NCI-H460 (cell line): ENCODE results near the gene NFATC2. TPM values are rescaled to one million over a fixed set of nuclear protein-coding genes. Genes with fewer than 3 reads are reported as not detected.

Source experiments
- DNase-seq: peaks from one replicate; pipeline ENCODE4 v3.0.0-alpha.2; 2016; ENCODE audit warnings: low read depth; ENCODE audit errors: extremely low read depth
- total RNA-seq: library from RNA; depleted of rRNA; stranded (reverse); fragments of >200 nt; shearing (Covaris generic); gene quantifications from 2 replicates; pipeline ENCODE4 v1.2.3, GENCODE V29; 2014

Gene NFATC2
- total RNA-seq, 1 experiment from 2014 or later, result 1.1 TPM

DNA sequence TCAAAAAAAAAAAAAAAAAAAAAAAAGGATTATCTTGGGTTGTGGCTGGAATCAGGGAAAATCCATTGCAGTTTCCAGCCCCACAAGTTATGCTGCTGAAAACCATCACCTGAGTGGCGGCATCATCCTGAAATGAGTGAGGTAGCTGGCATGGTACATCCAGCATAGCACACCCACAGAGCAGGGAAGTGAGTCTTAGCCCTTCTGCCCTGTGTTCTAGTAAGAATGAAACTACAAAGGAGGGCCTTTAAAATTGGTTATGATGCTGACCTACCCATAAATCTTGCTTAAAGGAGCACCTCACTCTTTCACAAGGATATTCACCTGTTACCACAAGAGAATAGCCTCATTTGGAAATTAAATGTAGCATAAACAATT is 119.2 kb downstream of the NFATC2 start:
- no peak for DNase-seq

DNA sequence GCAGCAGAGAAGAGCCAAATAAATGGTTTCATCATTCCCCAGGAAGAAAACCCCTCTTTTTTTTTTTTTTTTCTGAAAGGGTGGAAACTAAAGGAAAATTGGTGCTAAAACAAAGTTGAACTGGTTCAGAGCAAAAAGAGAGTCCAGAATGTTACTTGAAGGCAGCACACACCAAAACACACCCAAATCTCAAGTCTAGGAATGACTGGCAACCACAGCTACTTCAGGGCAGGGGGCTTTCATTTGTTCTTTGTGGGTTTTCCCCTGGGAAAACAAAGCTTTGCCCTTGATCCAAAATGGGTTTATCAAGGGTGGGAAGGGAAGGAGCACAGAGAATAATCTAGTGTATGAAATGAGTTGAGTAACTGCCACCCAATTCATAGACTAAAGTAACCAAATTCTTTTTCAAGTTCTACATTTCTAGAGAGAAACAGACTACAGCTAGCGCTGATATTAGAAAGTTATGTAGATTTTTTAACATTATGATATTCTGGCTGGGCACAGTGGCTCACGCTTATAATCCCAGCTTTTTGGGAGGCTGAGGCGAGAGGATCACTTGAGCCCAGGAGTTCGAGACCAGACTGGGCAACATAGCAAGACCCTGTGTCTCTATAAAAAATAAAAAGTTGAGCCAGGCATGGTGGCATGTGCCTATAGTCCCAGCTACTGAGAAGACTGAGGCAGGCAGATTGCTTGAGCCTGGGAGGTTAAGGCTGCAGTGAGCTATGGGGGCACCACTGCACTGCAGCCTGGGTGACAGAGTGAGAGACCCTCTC is 119.8 kb downstream of the NFATC2 start:
- no peak for DNase-seq

DNA sequence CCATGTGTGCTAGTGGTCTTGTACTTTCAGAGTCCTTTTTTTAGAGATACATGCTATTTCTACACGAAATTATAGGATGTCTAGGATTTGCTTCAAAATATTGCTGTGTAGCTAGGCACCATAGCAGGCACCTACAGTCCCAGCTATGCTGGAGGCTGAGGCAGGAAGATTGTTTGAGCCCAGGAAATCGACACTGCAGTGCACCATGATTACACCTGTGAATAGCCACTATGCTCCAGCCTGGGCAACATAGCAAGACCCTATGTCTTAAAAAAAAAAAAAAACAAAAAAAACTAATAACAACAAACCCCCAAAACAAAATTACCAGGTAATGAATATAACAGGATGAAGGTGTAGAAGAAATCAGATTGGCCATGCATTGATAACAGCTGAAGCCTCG is 121.7 kb downstream of the NFATC2 start:
- no peak for DNase-seq

- no peak for DNase-seq
These were observed 122.4 kb downstream of the NFATC2 start for GRCh38 chr20:51420111-51420510.

- no peak for DNase-seq
These were observed 122.9 kb downstream of the NFATC2 start for GRCh38 chr20:51419646-51420045.

GRCh38 chr20:51419231-51419630 is 123.3 kb downstream of the NFATC2 start:
- DNase-seq, result no peak

DNA sequence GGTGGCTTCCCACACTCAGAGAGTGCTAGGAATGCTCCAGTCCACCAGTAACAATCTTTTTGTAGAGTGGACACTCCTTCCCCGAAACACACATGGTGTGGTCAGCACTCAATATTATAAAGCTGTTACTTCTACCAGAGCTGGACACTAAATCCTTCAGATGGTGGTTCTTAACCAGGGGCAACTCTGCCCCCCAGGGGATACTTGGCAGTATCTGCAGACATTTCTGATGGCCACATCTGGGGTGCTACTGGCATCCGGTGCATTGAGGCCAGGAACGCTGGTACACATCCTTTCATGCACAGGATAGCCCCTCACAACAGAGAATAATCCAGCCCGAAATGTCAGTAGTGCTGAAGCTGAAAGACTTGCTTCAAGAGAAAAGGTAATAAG is 124.4 kb downstream of the NFATC2 start:
- DNase-seq, result no peak

DNA sequence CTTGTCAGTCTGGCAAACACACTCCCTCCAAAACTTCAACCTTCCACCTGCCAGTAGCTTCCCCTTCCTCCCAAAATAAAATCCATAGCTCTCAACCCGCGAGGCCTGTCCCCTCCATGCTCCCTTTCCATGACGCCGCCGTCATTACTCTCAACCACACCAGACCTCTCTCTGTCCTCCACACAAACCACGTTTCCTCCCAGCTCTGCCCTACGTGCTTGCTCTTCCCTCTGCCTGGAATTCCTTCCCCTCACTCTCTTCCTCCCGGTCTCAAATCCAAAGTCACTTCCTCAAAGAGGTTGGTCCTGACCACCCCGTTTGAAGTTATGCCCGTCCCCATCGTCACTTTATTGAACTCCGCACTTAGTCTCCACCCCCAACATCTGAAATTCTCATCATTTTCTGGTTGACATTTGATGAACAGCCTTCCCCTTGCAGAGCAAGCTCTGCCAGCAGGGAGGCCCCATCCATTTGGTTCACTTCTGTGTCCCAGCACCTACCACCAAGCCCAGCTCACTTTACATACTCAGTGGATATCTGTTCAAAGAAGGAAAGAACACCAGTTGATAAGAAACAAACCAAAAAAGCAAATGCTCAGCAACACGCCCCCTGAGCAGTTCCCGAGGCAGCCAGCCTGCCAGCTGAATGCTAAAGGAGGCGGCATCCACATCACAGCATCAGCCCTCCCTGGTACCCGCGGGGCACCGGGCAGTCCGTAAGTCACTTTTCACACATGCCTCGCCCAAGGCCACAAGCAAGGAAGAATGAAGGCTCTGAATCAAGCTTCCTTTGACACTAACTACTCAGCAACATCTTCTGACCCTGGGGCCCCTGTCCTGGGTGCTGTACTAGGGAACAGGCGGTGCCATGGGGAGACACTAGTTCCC is 125.0 kb downstream of the NFATC2 start:
- no peak for DNase-seq

- DNase-seq, result no peak
These were observed 125.8 kb downstream of the NFATC2 start for GRCh38 chr20:51416532-51417249.

GRCh38 chr20:51413857-51414256 is 128.7 kb downstream of the NFATC2 start:
- DNase-seq, result no peak

GRCh38 chr20:51412951-51413481 is 129.5 kb downstream of the NFATC2 start:
- DNase-seq, result no peak

DNA sequence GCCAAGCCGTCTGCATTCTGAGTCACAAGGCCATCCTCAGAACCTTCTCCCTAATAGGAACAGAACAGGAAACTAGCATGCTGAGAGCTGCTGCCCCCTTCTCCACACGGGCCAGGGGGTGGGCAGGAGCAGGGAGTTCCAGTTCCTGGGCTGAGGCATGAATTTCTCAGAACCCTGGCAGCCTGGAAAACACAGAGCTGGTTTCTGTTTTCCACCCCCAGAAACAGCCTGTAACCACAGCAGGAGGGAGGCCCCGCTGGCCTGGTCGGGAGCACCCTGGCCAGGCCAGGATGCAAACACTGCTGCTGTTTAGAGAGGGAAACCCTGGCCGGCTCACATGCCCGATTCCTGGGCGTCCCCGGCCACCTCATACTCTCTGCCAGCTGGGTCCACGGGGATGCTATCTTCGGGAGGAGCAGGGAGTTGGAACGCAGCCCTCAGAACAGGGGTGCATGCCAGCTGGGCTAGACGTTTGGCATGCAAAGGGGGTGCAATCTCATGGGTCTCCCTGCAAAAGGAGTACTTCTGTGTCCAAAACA is 130.1 kb downstream of the NFATC2 start:
- DNase-seq, result no peak

- no peak for DNase-seq
These were observed 130.6 kb downstream of the NFATC2 start for GRCh38 chr20:51411870-51412269.

DNA sequence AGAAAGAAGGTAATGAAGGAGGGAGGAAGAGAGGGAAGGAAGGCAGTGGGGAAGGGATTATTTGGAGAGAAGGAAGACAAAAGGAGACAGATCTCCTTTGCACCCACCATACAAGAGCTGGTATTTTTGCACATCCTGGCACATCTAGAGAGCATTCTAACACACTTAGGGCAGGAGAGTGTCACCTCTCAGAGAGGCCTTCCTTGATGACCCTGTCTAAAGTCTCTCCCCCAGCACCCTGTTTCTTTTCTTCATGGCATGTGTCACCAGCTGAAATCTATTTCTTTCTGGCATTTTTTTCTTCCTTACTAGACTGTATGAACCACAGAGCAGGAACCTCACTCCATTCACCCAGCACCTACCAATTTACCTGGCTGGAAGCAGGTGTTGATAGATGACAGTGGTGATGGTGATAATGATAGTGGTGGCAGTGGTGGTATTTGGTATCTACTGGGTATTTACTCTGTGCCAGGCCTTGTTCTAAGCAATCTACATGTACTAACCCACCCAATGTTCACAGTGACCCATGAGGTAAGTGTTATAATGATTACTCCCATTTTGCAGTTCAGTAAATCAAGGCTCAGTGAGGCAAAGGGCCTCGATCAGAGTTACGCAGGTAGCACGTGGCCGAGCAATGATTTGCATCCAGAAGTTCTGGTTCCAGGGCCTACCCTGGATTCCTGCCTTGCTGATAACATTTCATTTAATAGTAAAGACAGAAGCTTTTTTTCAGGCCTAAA is 131.8 kb downstream of the NFATC2 start:
- DNase-seq, result no peak

DNA sequence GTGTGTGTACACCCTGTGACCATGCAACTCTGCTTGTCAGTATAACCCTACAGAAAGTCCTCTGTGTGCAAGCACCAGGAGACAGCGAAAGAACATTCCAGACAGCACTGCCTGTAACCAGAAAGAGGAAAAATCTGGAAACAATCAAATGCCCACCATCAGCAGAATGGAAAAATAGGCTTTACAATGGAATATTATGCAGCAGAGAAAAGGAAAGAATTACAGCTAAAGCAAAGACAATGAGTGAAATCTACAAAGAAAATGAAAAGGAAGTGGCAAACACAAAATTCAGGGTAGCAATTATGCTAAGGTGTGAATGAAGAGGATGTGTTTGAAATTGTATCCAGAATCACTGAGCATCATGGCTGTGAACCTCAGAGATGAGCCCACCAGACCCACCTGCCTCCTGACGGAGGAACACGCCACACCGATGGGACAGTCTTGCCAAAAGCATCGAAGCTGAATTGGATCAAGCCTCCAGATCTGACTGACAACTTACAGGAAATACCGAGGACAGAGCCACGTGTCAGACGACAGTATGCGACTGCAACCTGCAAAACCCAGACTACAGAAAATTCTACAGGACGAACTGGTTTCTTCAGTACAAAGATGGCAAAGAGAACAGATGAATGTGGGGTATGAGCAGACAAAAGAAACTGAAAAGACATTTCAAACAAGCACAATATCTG is 133.2 kb downstream of the NFATC2 start:
- no peak for DNase-seq

GRCh38 chr20:51404297-51405060 is 138.0 kb downstream of the NFATC2 start:
- peak; percentile 91 for DNase-seq

- no peak for DNase-seq
These were observed 138.9 kb downstream of the NFATC2 start for GRCh38 chr20:51403466-51404220.

DNA sequence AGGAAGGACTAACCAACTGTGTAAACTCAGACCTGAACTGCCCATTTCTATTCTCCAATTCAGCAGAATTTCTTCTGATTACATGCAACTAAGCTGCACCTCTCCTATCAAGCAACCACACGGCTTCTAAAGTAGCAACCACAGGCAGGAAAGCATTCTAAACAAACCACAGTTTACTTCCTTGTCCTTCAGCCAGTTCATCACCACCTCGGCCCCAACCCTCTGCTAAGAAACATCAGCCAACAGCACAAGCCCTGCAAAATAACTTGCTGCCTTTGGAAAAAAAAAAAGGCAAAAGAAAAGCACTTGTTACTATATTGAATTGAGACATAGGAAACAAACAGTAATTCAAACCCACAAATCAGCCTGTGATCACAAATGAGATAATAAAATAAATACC is 140.3 kb downstream of the NFATC2 start:
- no peak for DNase-seq
